H9 (cell line): Measurements from ENCODE around the gene MRC2. TPM values are rescaled to one million over a fixed set of nuclear protein-coding genes. Genes with fewer than 3 reads are reported as not detected.

Experiments used
- DNase-seq: peaks from one replicate; pipeline ENCODE4 v3.0.0-alpha.2; 2017
- H2AFZ ChIP-seq: one replicate; pipeline ENCODE4 v1.6.1; 2013; ENCODE audit warnings: mild to moderate bottlenecking, low read length, control low read depth, moderate library complexity
- H2AK5ac ChIP-seq: 2 replicates; pipeline ENCODE4 v1.6.1; 2013; ENCODE audit warnings: low read length, control low read depth, mixed read lengths; ENCODE audit not compliant: insufficient read length
- H2BK120ac ChIP-seq: one replicate; pipeline ENCODE4 v1.6.1; 2013; ENCODE audit warnings: low read depth, mild to moderate bottlenecking, low read length, control low read depth, inconsistent platforms; ENCODE audit not compliant: poor library complexity, severe bottlenecking
- H2BK12ac ChIP-seq: 2 replicates; pipeline ENCODE4 v1.6.1; 2013; ENCODE audit warnings: low read length, control low read depth, mixed read lengths, low read depth; ENCODE audit not compliant: insufficient read length
- H2BK15ac ChIP-seq: 2 replicates; pipeline ENCODE4 v1.6.1; 2013; ENCODE audit warnings: low read depth, low read length, control low read depth
- H2BK20ac ChIP-seq: one replicate; pipeline ENCODE4 v1.6.1; 2013; ENCODE audit warnings: low read depth, mild to moderate bottlenecking, low read length, control low read depth, inconsistent platforms; ENCODE audit not compliant: poor library complexity, severe bottlenecking
- H2BK5ac ChIP-seq: 2 replicates; pipeline ENCODE4 v1.6.1; 2013; ENCODE audit warnings: low read length, control low read depth, mixed read lengths; ENCODE audit not compliant: insufficient read length
- H3K14ac ChIP-seq: 2 replicates; pipeline ENCODE4 v1.6.1; 2013; ENCODE audit warnings: low read length, control low read depth; ENCODE audit not compliant: insufficient read depth
- H3K18ac ChIP-seq: 2 replicates; pipeline ENCODE4 v1.6.1; 2013; ENCODE audit warnings: low read depth, mild to moderate bottlenecking, mixed read lengths, low read length, control low read depth; ENCODE audit not compliant: insufficient read length
- H3K23ac ChIP-seq: 2 replicates; pipeline ENCODE4 v1.6.1; 2013; ENCODE audit warnings: low read length, control low read depth, mixed read lengths, low read depth; ENCODE audit not compliant: insufficient read length
- H3K23me2 ChIP-seq: 2 replicates; pipeline ENCODE4 v1.6.1; 2013; ENCODE audit warnings: low read depth, mild to moderate bottlenecking, mixed read lengths, low read length, control low read depth; ENCODE audit not compliant: insufficient read length, poor library complexity, severe bottlenecking
- H3K27ac ChIP-seq: 2 replicates; pipeline ENCODE4 v1.5.1; 2013; ENCODE audit warnings: low read length, control low read depth, mixed read lengths, low read depth; ENCODE audit not compliant: insufficient read length
- H3K27me3 ChIP-seq: 2 replicates; pipeline ENCODE4 v1.6.1; 2013; ENCODE audit warnings: low read length, control low read depth, inconsistent platforms; ENCODE audit not compliant: insufficient read depth
- H3K4ac ChIP-seq: 2 replicates; pipeline ENCODE4 v1.6.1; 2013; ENCODE audit warnings: low read depth, mild to moderate bottlenecking, control low read depth, inconsistent platforms, low read length, moderate library complexity
- H3K4me1 ChIP-seq: 2 replicates; pipeline ENCODE4 v1.6.1; 2013; ENCODE audit warnings: low read length, control low read depth, inconsistent platforms; ENCODE audit not compliant: insufficient read depth
- H3K4me2 ChIP-seq: 2 replicates; pipeline ENCODE4 v1.6.1; 2013; ENCODE audit warnings: low read length, control low read depth, mixed read lengths; ENCODE audit not compliant: insufficient read length, insufficient read depth
- H3K56ac ChIP-seq: 2 replicates; pipeline ENCODE4 v1.6.1; 2013; ENCODE audit warnings: low read depth, mild to moderate bottlenecking, mixed read lengths, low read length, control low read depth; ENCODE audit not compliant: insufficient read length
- H3K79me1 ChIP-seq: 2 replicates; pipeline ENCODE4 v1.6.1; 2013; ENCODE audit warnings: low read depth, mild to moderate bottlenecking, moderate library complexity, low read length, control low read depth, inconsistent platforms; ENCODE audit not compliant: insufficient read depth, poor library complexity, severe bottlenecking
- H3K79me2 ChIP-seq: 2 replicates; pipeline ENCODE4 v1.6.1; 2013; ENCODE audit warnings: low read length, control low read depth, inconsistent platforms; ENCODE audit not compliant: insufficient read depth
- H3K9ac ChIP-seq: 2 replicates; pipeline ENCODE4 v1.6.1; 2013; ENCODE audit warnings: low read length, control low read depth, mixed read lengths; ENCODE audit not compliant: insufficient read length; ENCODE audit errors: extremely low read depth
- H3K9me3 ChIP-seq: one replicate; pipeline ENCODE4 v1.6.1; 2013; ENCODE audit warnings: low read depth, low read length, inconsistent platforms; ENCODE audit not compliant: control insufficient read depth
- H3T11ph ChIP-seq: one replicate; pipeline ENCODE4 v1.6.1; 2013; ENCODE audit warnings: mild to moderate bottlenecking, low read length, control low read depth, inconsistent platforms
- H4K20me1 ChIP-seq: one replicate; pipeline ENCODE4 v1.6.1; 2013; ENCODE audit not compliant: control insufficient read depth, insufficient read length, insufficient read depth
- H4K5ac ChIP-seq: 2 replicates; pipeline ENCODE4 v1.6.1; 2013; ENCODE audit warnings: low read depth, mild to moderate bottlenecking, mixed read lengths, low read length, control low read depth; ENCODE audit not compliant: insufficient read length
- H4K8ac ChIP-seq: replicated peaks from 2 replicates; pipeline ENCODE4 v1.6.1; 2013; ENCODE audit warnings: low read length, control low read depth, mixed read lengths, low read depth; ENCODE audit not compliant: insufficient read length
- H4K91ac ChIP-seq: 2 replicates; pipeline ENCODE4 v1.6.1; 2013; ENCODE audit warnings: low read depth, mild to moderate bottlenecking, moderate library complexity, mixed read lengths, low read length, control low read depth; ENCODE audit not compliant: insufficient read length
- H3K27ac Mint-ChIP-seq, 3 experiments: 2 replicates in 2 of 3; 3 replicates in 1 of 3; pipeline ENCODE4 v1.8.0; 2020 to 2021; ENCODE audit warnings: mixed read lengths in 3 of 3, mild to moderate bottlenecking in 1 of 3, moderate library complexity in 1 of 3
- H3K27me3 Mint-ChIP-seq: 2 replicates; pipeline ENCODE4 v1.8.0; 2021; ENCODE audit warnings: low read depth, mild to moderate bottlenecking, moderate library complexity, mixed read lengths
- H3K36me3 Mint-ChIP-seq, 3 experiments: 2 replicates in 2 of 3; 3 replicates in 1 of 3; pipeline ENCODE4 v1.8.0; 2020 to 2021; ENCODE audit warnings: low read depth in 3 of 3, mixed read lengths in 3 of 3; ENCODE audit not compliant: insufficient read depth in 1 of 3
- H3K4me1 Mint-ChIP-seq, 2 experiments: 2 replicates each; pipeline ENCODE4 v1.8.0; 2020; ENCODE audit warnings: mixed read lengths in 2 of 2
- H3K4me3 Mint-ChIP-seq, 2 experiments: 2 replicates in 1 of 2; 3 replicates in 1 of 2; pipeline ENCODE4 v1.8.0; 2020 to 2021; ENCODE audit warnings: mild to moderate bottlenecking in 2 of 2, mixed read lengths in 2 of 2, moderate library complexity in 1 of 2
- H3K9me3 Mint-ChIP-seq, 2 experiments: 2 replicates in 1 of 2; 3 replicates in 1 of 2; pipeline ENCODE4 v1.8.0; 2020; ENCODE audit warnings: mild to moderate bottlenecking in 2 of 2, mixed read lengths in 2 of 2, moderate library complexity in 1 of 2
- CTCF ChIP-seq: fragments of 200-600 bp; sonication (generic); conservative IDR thresholded peaks from 3 replicates; pipeline ENCODE4 v1.8.0; 2021; ENCODE audit warnings: antibody characterized with exemption, mild to moderate bottlenecking
- WGBS: extraction: QIAGEN DNeasy Blood & Tissue Kit; methylation state at CpG from one replicate; pipeline ENCODE4 v1.1.7; 2013; ENCODE audit warnings: missing lambda C conversion rate, low lambda C conversion rate, mixed read lengths; ENCODE audit not compliant: insufficient read length; ENCODE audit errors: extremely low coverage; 5-methylcytosine and 5-hydroxymethylcytosine counted together
- total RNA-seq: library from RNA; stranded (reverse); gene quantifications from 2 replicates; pipeline ENCODE4 v1.2.1, GENCODE V29; 2021

The MRC2 gene
- total RNA-seq, 1 experiment from 2014 or later = 18.7 TPM

- Histone ChIP-seq H3K23ac (no peak overlapping the region), H3K4ac (no peak overlapping the region), H3K14ac (no peak overlapping the region), H3K4me1 (no peaks in the 10 kb centered on the region), H2BK15ac (no peak overlapping the region), H2AK5ac (no peak overlapping the region), H2BK5ac (no peak overlapping the region), H3K4me2 (no peak overlapping the region), H3K79me1 (no peaks in the 10 kb centered on the region), H3K18ac (no peak overlapping the region), H3K79me2 (no peaks in the 10 kb centered on the region), H3K27me3 (no peaks in the 10 kb centered on the region), H4K5ac (no peak overlapping the region), H3K27ac (no peak overlapping the region), H2BK12ac (no peak overlapping the region), H2BK120ac (no peak overlapping the region), H2BK20ac (no peak overlapping the region), H3K9ac (no peak overlapping the region), H4K91ac (no peak overlapping the region), H3T11ph (no peak overlapping the region), H4K20me1 (no peaks in the 10 kb centered on the region), H4K8ac (no peak overlapping the region), H2AFZ (no peak overlapping the region), H3K9me3 (no peaks in the 10 kb centered on the region), H3K56ac (no peak overlapping the region), H3K23me2 (no peaks in the 10 kb centered on the region)
- Mint-ChIP-seq H3K4me1 (peaks cover 5 to 15% of the 10 kb centered on the region in 2 experiments; a peak in 3 of 4 replicates), H3K27me3 (no peaks in the 10 kb centered on the region), H3K9me3 (no peaks in the 10 kb centered on the region), H3K4me3 (no peak overlapping the region), H3K27ac (peak overlapping the region in 2 of 3 experiments; percentile 61 to 72; a peak in 2 of 7 replicates), H3K36me3 (peaks cover 0 to 4% (median 4%) of the 10 kb centered on the region in 3 experiments; a peak in 1 of 7 replicates)
- TF ChIP-seq CTCF = no peak
- WGBS = no CpG with 5 or more reads among the region's 20 CpGs
- no peak for DNase-seq
Measured at GRCh38 chr17:62673614-62674362, 46.3 kb downstream of the MRC2 start.
